Measurements from ENCODE around the gene MATN3. TPM values are rescaled to one million over a fixed set of nuclear protein-coding genes. Genes with fewer than 3 reads are reported as not detected.
A peak's percentile ranks its signal among the peaks of the same experiment; 100 is the strongest.

Gene MATN3, protein sequence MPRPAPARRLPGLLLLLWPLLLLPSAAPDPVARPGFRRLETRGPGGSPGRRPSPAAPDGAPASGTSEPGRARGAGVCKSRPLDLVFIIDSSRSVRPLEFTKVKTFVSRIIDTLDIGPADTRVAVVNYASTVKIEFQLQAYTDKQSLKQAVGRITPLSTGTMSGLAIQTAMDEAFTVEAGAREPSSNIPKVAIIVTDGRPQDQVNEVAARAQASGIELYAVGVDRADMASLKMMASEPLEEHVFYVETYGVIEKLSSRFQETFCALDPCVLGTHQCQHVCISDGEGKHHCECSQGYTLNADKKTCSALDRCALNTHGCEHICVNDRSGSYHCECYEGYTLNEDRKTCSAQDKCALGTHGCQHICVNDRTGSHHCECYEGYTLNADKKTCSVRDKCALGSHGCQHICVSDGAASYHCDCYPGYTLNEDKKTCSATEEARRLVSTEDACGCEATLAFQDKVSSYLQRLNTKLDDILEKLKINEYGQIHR
- total RNA-seq (0.05 TPM), polyA plus RNA-seq (0.91 TPM)
- long read RNA-seq, donor 1: 0 reads
- long read RNA-seq, donor 2: 0 reads
- long read RNA-seq, donor 3: 0 reads
- long read RNA-seq, donor 4: 0 reads
- long read RNA-seq, donor 5, partial matches to known transcripts: 0 of 1 reads
- long read RNA-seq, donor 5, other reads (novel, unspliced or antisense): 0 of 1 reads
- long read RNA-seq, donor 6: 0 reads
- long read RNA-seq, donor 7: 0 reads
- long read RNA-seq, donor 8: 0 reads
- long read RNA-seq, donor 9: 0 reads
- long read RNA-seq, donor 10: 0 reads

DNA sequence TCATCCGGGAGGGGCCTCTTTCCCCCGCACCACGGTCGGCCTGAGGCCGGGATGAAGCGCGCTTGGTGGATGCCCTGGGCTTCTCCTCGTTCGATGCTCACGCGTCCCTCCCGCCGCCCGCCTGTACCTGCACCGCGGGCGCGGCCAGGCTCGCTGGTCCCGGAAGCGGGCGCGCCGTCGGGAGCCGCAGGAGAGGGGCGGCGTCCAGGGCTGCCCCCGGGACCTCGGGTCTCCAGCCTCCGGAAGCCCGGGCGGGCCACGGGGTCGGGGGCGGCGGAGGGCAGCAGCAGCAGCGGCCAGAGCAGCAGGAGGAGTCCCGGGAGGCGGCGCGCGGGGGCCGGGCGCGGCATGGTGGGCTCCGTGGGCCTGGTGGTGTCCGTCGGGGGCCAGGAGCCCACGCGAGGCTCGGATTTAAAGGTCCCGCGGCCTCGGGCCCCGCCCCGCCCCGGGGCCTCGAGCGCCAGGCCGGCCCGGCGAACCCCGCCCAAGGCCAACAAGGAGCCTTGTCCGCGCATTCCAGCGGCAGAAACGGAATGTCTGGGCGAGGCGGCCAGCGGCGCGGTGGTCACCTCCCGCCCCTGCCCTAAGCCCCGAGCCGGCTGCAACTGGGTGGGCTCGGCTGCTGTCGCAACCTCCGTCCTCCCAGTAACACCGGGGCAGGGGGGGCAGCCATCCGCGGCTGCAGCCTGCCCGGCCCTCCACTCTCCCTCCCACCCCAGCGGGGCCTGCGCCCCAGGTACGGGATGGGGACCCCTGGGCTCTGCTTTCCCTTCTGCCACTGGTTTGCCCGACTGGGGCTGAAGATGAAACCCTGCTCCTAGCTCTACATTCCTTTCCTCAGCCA, at the start of gene MATN3:
Gene MATN3, minus strand, starts transcription at position 387 of the 844 bp plus-strand sequence. Its CDS starts 37 bp downstream, at position 350.
- no peak for DNase-seq (ENCODE audit: low read depth in 6 of 9, low spot score in 9 of 9)
- 2% methylated on average over 87 of the region's 87 CpGs for WGBS
- peak within 1 kb of the TSS in 1 of 2 donors; percentile 39 for H3K4me3 ChIP-seq (ENCODE audit: low read length in 2 of 2)
- H3K36me3 ChIP-seq (ENCODE audit: control insufficient read depth in 2 of 2, insufficient read depth in 2 of 2, low read length in 1 of 2): no peaks in the 10 kb centered on the region
- H3K9me3 ChIP-seq (ENCODE audit: control insufficient read depth in 2 of 2, insufficient read depth in 1 of 2, low read length in 1 of 2): peaks cover 0 to 2% of the 10 kb centered on the region in 2 donors
- peaks cover 36 to 62% of the 10 kb centered on the region in 2 donors for H3K27me3 ChIP-seq (ENCODE audit: control insufficient read depth in 2 of 2, insufficient read depth in 1 of 2, low read length in 1 of 2)
- H3K4me1 ChIP-seq (ENCODE audit: control insufficient read depth in 2 of 2, insufficient read depth in 2 of 2, low read length in 2 of 2): peaks cover 4 to 10% of the 10 kb centered on the region in 2 donors
- H3K27ac ChIP-seq (ENCODE audit: low read depth in 1 of 2, low read length in 1 of 2): no peak within 1 kb of the TSS

DNA sequence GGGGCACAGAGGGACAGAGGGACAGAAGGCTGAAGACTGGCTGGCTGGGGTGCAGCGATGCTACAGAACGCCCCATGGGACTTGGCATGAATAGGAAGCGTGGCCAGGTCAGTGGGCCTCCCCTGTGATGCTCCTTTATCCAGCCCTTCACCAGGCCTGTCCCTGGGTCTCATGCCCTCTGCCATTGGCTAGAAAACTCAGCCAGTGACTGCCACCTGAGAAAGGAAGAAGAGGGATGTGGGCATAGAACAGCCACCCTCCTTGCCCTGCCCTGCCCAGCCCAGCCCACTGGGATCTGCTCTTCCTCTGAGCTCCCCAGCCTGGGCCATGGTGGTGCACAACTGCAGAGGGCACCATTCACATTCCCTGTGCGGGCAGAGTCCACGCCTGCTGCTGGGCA, 49.5 kb upstream of the MATN3 start:
- Histone ChIP-seq H3K4me1 (ENCODE audit: control insufficient read depth in 2 of 2, insufficient read depth in 2 of 2, low read length in 2 of 2) (no peaks in the 10 kb centered on the region), H3K27ac (ENCODE audit: low read depth in 1 of 2, low read length in 1 of 2) (no peak overlapping the region), H3K27me3 (ENCODE audit: control insufficient read depth in 2 of 2, insufficient read depth in 1 of 2, low read length in 1 of 2) (peaks cover 2 to 5% of the 10 kb centered on the region in 2 donors), H3K9me3 (ENCODE audit: control insufficient read depth in 2 of 2, insufficient read depth in 1 of 2, low read length in 1 of 2) (no peaks in the 10 kb centered on the region), H3K36me3 (ENCODE audit: control insufficient read depth in 2 of 2, insufficient read depth in 2 of 2, low read length in 1 of 2) (no peaks in the 10 kb centered on the region), H3K4me3 (ENCODE audit: low read length in 2 of 2) (no peak overlapping the region)
- DNase-seq (ENCODE audit: low read depth in 6 of 9, low spot score in 9 of 9): no peak
- 98% methylated on average over 5 of the region's 5 CpGs for WGBS

DNA sequence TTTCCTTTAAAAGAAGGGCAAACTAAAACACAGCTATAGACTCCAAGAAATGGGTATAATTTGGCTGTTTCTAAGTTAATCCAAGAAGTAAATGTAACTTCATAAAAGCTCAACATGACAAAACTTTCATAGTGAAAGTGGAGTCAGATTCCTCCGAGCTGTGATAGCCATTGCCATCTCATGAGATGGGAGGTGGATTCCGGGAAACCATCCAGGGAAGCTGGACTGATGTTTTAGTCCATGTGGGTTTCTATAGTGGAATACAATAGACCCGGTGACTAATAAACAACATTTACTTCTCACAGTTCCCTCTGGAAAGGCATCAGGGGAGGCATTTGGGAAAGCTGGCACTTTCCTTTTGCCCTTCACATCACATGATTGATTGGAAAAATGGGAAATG, 49.0 kb upstream of the MATN3 start:
- Histone ChIP-seq H3K4me3 (ENCODE audit: low read length in 2 of 2) (no peak overlapping the region), H3K27me3 (ENCODE audit: control insufficient read depth in 2 of 2, insufficient read depth in 1 of 2, low read length in 1 of 2) (peaks cover 2 to 6% of the 10 kb centered on the region in 2 donors), H3K27ac (ENCODE audit: low read depth in 1 of 2, low read length in 1 of 2) (no peak overlapping the region), H3K4me1 (ENCODE audit: control insufficient read depth in 2 of 2, insufficient read depth in 2 of 2, low read length in 2 of 2) (no peaks in the 10 kb centered on the region), H3K36me3 (ENCODE audit: control insufficient read depth in 2 of 2, insufficient read depth in 2 of 2, low read length in 1 of 2) (no peaks in the 10 kb centered on the region), H3K9me3 (ENCODE audit: control insufficient read depth in 2 of 2, insufficient read depth in 1 of 2, low read length in 1 of 2) (no peaks in the 10 kb centered on the region)
- DNase-seq (ENCODE audit: low read depth in 6 of 9, low spot score in 9 of 9): no peak
- WGBS: 93% methylated on average over 3 of the region's 3 CpGs

DNA sequence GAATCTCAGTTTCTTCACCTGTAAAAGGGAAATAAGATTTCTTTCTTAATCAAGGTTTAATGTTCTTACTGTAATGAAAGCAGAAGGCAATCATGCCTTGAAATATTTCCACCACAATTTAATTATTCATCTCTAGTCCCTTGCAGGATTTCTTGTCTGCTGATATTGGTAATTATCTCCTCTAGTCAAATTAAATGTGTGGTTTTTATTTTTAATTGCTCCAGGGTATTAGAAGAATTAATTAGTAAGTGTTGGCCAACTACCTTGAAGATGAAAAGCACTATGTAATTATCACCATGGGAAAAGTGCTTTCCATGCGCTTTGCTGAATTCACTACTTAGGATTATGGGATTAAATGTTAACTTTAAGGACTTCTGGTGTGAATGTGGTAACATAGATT, 47.6 kb upstream of the MATN3 start:
- 100% methylated on average over 1 of the region's 1 CpG for WGBS
- H3K36me3 ChIP-seq (ENCODE audit: control insufficient read depth in 2 of 2, insufficient read depth in 2 of 2, low read length in 1 of 2): no peaks in the 10 kb centered on the region

DNA sequence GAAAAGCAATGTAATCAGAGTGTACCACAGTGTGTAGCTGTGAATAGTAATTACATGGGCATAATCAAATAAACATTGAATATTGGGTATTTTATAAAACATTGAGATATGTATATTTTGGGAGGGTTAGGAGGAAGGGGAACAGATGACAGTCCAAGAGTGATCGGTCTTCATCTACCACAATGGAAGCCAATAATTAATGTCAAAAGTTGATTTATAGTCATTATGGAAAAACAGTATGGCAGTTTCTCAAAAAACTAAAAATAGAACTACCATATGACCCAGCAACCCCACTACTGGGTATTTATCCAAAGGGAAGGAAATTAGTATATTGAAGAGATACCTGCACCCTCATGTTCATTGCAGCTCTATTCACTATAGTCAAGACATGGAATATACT, 44.8 kb upstream of the MATN3 start:
- Histone ChIP-seq H3K36me3 (ENCODE audit: control insufficient read depth in 2 of 2, insufficient read depth in 2 of 2, low read length in 1 of 2) (no peaks in the 10 kb centered on the region), H3K4me1 (ENCODE audit: control insufficient read depth in 2 of 2, insufficient read depth in 2 of 2, low read length in 2 of 2) (no peaks in the 10 kb centered on the region), H3K4me3 (ENCODE audit: low read length in 2 of 2) (no peak overlapping the region), H3K9me3 (ENCODE audit: control insufficient read depth in 2 of 2, insufficient read depth in 1 of 2, low read length in 1 of 2) (no peaks in the 10 kb centered on the region), H3K27ac (ENCODE audit: low read depth in 1 of 2, low read length in 1 of 2) (no peak overlapping the region), H3K27me3 (ENCODE audit: control insufficient read depth in 2 of 2, insufficient read depth in 1 of 2, low read length in 1 of 2) (peaks cover 2 to 10% of the 10 kb centered on the region in 2 donors)
- DNase-seq (ENCODE audit: low read depth in 6 of 9, low spot score in 9 of 9): no peak
- WGBS: 94% methylated on average over 1 of the region's 1 CpG

More for the DNA sequence above, 47.6 kb upstream of the MATN3 start:
- Histone ChIP-seq H3K27ac (ENCODE audit: low read depth in 1 of 2, low read length in 1 of 2) (no peak overlapping the region), H3K4me3 (ENCODE audit: low read length in 2 of 2) (no peak overlapping the region), H3K9me3 (ENCODE audit: control insufficient read depth in 2 of 2, insufficient read depth in 1 of 2, low read length in 1 of 2) (no peaks in the 10 kb centered on the region), H3K27me3 (ENCODE audit: control insufficient read depth in 2 of 2, insufficient read depth in 1 of 2, low read length in 1 of 2) (peaks cover 2 to 10% of the 10 kb centered on the region in 2 donors), H3K4me1 (ENCODE audit: control insufficient read depth in 2 of 2, insufficient read depth in 2 of 2, low read length in 2 of 2) (no peaks in the 10 kb centered on the region)
- DNase-seq (ENCODE audit: low read depth in 6 of 9, low spot score in 9 of 9): no peak

DNA sequence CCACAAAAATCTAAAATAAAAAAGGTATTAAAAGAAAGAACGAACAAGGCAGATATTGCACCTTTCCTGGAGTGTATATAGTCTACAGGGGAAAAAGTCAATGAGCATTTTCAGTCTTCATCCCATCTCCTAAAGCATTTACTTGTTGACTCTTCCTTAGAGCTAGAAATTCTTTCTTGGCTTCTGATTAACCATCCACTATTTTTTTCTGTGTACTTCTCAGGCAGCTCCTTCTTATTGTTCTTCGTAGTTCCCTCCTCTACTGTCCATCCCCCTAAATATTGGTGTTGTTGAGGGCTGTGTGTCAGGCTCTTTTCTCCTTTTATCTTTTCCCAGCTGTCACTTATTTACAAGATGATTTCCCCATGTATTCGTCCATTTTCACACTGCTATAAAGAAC, 42.5 kb upstream of the MATN3 start:
- WGBS: 92% methylated on average over 3 of the region's 3 CpGs
- no peak overlapping the region for H3K27ac ChIP-seq (ENCODE audit: low read depth in 1 of 2, low read length in 1 of 2)

DNA sequence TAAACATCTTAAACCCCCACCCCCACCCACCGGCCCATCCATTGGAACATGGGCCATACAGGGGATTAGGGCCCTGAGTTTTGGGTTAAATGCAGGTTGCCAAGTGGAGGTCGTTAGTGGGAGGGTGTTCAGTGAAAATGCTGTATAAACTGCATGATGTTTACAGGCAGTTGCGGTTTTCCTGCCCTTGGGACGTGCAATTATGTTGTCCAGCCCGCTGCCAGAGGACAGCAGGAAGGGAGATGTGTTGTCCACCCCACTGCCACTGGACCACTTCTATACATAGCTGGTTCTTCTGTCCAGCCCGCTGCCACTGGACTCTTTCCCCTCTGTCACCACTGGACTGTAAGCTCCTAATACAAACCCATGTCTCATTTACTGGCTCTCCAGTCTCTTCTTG, 41.7 kb upstream of the MATN3 start:
- 94% methylated on average over 6 of the region's 6 CpGs for WGBS
- DNase-seq (ENCODE audit: low read depth in 6 of 9, low spot score in 9 of 9): no peak
- Histone ChIP-seq H3K9me3 (ENCODE audit: control insufficient read depth in 2 of 2, insufficient read depth in 1 of 2, low read length in 1 of 2) (no peaks in the 10 kb centered on the region), H3K36me3 (ENCODE audit: control insufficient read depth in 2 of 2, insufficient read depth in 2 of 2, low read length in 1 of 2) (no peaks in the 10 kb centered on the region), H3K27ac (ENCODE audit: low read depth in 1 of 2, low read length in 1 of 2) (no peak overlapping the region), H3K4me1 (ENCODE audit: control insufficient read depth in 2 of 2, insufficient read depth in 2 of 2, low read length in 2 of 2) (peaks cover 0 to 5% of the 10 kb centered on the region in 2 donors), H3K27me3 (ENCODE audit: control insufficient read depth in 2 of 2, insufficient read depth in 1 of 2, low read length in 1 of 2) (peaks cover 2 to 6% of the 10 kb centered on the region in 2 donors), H3K4me3 (ENCODE audit: low read length in 2 of 2) (no peak overlapping the region)

More for the DNA sequence above, 42.5 kb upstream of the MATN3 start:
- Histone ChIP-seq H3K36me3 (ENCODE audit: control insufficient read depth in 2 of 2, insufficient read depth in 2 of 2, low read length in 1 of 2) (no peaks in the 10 kb centered on the region), H3K9me3 (ENCODE audit: control insufficient read depth in 2 of 2, insufficient read depth in 1 of 2, low read length in 1 of 2) (no peaks in the 10 kb centered on the region), H3K27me3 (ENCODE audit: control insufficient read depth in 2 of 2, insufficient read depth in 1 of 2, low read length in 1 of 2) (peaks cover 2 to 6% of the 10 kb centered on the region in 2 donors), H3K4me3 (ENCODE audit: low read length in 2 of 2) (no peak overlapping the region), H3K4me1 (ENCODE audit: control insufficient read depth in 2 of 2, insufficient read depth in 2 of 2, low read length in 2 of 2) (no peaks in the 10 kb centered on the region)
- no peak for DNase-seq (ENCODE audit: low read depth in 6 of 9, low spot score in 9 of 9)

DNA sequence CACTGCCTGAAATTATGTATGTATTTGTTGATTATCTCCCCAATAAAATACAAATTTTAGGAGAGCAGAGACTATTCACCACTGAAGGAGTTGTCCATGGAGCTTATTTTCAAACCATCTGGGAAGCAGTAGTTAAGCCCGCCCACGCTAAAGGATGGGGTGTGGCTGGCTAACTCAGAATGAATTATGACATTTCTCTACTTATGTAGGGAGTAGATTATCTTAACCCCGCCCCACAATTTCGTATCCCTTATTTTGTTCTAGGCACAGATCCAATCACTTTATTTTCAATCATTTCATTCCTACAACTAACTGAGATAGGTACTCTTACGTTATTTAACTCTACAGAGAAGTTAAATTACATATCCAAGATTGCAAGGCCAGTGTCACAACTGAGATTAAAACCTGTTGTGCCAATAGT, 40.4 kb upstream of the MATN3 start:
- no peaks in the 10 kb centered on the region for H3K9me3 ChIP-seq (ENCODE audit: control insufficient read depth in 2 of 2, insufficient read depth in 1 of 2, low read length in 1 of 2)
- DNase-seq (ENCODE audit: low read depth in 6 of 9, low spot score in 9 of 9): peak in 1 of 9 donors; percentile 21
- H3K27ac ChIP-seq (ENCODE audit: low read depth in 1 of 2, low read length in 1 of 2): peak overlapping the region in 1 of 2 donors; percentile 91
- H3K4me3 ChIP-seq (ENCODE audit: low read length in 2 of 2): peak overlapping the region in 1 of 2 donors; percentile 58
- 39% methylated on average over 5 of the region's 5 CpGs for WGBS
- H3K27me3 ChIP-seq (ENCODE audit: control insufficient read depth in 2 of 2, insufficient read depth in 1 of 2, low read length in 1 of 2): peaks cover 2 to 6% of the 10 kb centered on the region in 2 donors
- H3K36me3 ChIP-seq (ENCODE audit: control insufficient read depth in 2 of 2, insufficient read depth in 2 of 2, low read length in 1 of 2): no peaks in the 10 kb centered on the region
- peaks cover 0 to 5% of the 10 kb centered on the region in 2 donors for H3K4me1 ChIP-seq (ENCODE audit: control insufficient read depth in 2 of 2, insufficient read depth in 2 of 2, low read length in 2 of 2)

Measured in thymus (tissue), 14 donors.